Measurements from ENCODE around the gene ZSCAN9.

ZSCAN9 gene

DNA sequence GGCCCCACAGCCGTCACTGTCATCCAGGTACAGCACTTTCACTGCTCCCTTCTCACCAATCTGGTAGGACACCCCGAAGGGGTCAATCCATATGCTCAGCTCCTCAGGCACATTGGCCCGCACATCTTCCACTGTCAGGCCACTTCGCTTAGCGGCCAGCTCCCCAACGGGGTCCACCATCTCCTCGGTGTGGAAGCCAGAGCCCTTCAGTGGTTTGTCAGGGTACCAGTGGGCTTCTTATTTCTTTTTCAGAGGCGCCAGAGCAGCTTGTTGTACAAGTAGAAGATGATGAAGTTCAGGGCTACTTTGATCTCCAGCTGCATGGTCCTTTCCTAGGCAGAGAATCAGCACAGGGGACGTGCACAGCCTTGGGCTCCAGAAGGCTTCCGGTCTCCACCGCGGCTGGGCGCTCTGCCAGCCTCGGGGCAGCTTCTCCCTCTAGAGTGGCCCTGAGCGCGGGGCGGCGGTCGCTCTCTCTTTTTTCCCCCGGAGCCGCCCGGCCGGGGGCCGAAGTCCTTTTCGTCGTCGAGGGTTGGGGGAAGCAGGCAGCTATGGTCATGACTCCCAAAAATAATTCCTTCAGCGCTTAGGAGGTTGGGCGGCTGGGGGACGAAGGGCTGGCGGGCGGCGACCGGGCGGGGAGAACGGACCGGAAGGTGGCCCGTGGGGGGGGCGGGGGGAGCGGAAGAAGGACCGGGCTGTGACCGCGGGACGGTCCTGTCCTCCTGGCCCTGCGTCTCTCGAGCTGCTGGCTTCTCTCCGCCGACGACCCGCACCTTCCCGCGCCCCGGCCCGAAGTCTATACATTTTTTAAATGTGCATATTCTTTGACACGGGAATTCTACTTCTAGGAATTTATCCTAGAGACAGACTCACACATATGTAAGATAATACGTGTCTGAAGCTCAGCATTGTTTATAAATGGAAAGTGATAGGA, 6.5 kb upstream of the ZSCAN9 start:
- peak overlapping the region; percentile 30 for H3K4me3 ChIP-seq (ENCODE audit: low read length)
- DNase-seq (ENCODE audit: low read depth, low spot score): no peak

DNA sequence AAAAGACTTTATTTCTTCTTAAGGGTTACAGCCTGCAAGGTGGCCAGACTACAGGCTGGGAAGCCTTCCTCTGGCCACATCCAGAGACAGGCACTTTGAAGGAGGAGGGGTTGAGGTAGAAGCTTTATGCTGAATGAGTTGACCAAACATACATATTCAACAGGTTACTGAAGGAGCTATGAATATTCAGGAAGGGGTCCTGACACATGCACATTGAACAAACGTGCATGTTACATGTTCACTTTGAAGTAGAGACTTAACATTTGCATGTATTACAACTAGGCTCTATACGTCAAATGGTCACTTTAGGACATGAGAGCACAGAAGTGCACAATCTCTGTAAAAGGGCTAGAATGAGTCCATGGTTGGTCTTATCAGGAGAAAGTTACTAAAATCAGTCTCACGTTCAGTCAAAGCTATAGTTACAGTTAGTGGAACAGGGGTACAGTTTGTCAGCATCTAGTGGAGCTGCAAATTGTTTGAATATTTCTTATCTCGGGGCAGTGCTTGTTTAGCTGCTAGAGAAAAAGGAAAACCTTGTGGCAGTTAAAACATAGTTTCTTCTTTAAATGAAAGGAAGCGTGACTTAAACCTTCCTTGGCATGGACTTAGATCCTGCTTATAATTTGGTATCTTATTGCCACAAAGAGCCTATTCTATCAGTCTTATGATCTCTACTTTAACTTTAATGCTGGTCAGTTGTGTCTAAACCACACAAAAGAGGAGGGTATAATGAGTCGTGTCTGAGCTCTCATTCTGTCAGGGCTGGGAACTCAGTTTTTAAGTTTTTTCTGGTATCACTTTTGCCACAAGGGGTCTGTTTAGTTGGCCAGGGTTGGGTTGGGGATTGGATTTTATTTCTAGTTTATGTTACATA, 4.6 kb upstream of the ZSCAN9 start:
- DNase-seq (ENCODE audit: low read depth, low spot score): no peak
- H3K4me3 ChIP-seq (ENCODE audit: low read length): no peak overlapping the region

DNA sequence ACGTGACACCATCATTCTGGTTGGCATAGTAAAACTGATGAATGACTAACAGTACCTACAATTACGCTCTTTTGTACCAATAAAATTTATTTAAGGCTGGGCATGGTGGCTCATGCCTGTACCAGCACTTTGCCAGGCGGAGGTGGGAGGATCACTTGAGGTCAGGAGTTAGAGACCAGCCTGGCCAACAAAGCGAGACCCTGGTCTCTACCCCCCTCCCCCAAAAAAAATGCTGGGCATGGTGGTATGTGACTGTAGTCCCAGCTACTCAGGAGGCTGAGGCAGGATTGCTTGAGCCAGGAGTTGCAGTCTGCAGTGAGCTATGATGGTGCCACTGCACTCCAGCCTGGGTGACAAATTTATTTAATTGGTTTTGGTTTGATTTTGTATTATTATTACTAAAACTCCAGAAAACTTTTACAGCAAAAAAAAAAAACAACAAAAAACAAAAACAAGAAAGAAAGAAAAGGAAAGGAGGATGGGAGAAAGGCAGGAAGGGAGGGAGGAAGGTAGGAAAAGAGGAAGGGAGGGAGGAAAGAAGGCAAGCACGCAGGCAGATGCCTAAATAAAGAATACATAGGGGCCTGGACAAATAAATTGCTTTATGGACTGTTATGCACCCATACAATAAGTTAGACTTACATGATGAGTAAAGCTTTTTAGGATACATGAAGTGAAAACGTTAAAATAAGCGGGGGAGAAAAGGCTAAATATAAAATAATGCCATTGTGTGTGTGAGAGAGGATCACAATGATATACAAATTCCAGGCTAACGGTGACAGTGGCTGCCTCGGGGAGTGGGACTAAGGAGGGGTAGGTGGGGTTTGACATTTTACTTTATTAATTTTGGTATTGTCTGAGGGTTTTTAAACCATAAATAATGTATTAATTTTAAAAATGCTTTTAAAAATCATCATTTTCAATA, 682 bp upstream of the ZSCAN9 start:
- no peak for DNase-seq (ENCODE audit: low read depth, low spot score)

DNA sequence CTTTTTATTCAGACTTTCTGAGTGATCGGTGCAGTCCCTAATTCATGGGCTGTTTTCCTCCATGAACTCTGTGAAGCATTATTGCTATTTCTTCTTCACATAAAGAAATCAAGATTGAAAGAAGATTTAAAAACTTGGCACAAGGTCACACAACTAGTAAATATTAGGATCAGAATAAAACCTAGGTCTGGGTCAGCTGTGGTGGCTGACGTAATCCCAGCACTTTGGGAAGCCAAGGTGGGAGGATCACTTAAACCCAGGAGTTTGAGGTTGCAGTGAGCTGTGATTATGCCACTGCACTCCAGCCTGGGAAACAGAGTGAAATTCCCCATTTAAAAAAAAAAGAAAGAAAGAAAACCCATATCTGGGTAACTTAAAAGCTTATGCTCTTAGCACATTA, 1.4 kb downstream of the ZSCAN9 start:
- no peak for DNase-seq (ENCODE audit: low read depth, low spot score)
- H3K4me3 ChIP-seq (ENCODE audit: low read length): no peak overlapping the region

More for the DNA sequence above, 682 bp upstream of the ZSCAN9 start:
- H3K4me3 ChIP-seq (ENCODE audit: low read length): no peak overlapping the region

- no peak for DNase-seq (ENCODE audit: low read depth, low spot score)
- H3K4me3 ChIP-seq (ENCODE audit: low read length): no peak overlapping the region
Measured at GRCh38 chr6:28232785-28233184, 7.7 kb downstream of the ZSCAN9 start.

- no peak for DNase-seq (ENCODE audit: low read depth, low spot score)
- H3K4me3 ChIP-seq (ENCODE audit: low read length): no peak overlapping the region
Measured at GRCh38 chr6:28235912-28236452, 10.9 kb downstream of the ZSCAN9 start.

DNA sequence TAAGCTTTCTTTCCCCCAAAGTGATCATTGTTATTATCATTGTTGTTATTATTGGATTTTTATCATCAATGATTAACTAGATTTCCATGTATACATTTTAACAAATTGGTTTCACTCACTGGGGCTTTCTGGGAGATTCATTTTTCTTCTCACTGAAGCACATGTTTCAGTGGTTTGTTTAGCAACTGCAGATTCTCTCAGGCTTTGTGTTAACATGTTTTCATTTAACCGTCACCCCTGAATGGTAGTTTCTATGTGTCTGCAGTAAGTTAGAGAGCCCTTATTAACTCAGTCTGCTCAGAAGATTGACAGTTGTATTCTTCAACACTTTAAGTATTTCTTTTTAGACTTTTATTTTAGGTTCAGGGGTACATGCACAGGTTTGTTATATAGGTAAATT, 14.6 kb downstream of the ZSCAN9 start:
- DNase-seq (ENCODE audit: low read depth, low spot score): no peak
- H3K4me3 ChIP-seq (ENCODE audit: low read length): no peak overlapping the region

- DNase-seq (ENCODE audit: low read depth, low spot score): no peak
- no peak overlapping the region for H3K4me3 ChIP-seq (ENCODE audit: low read length)
Measured at GRCh38 chr6:28240471-28240870, 15.4 kb downstream of the ZSCAN9 start.

GRCh38 chr6:28243946-28244345, 18.9 kb downstream of the ZSCAN9 start:
- DNase-seq (ENCODE audit: low read depth, low spot score): no peak
- H3K4me3 ChIP-seq (ENCODE audit: low read length): no peak overlapping the region

GRCh38 chr6:28245206-28245941, 20.3 kb downstream of the ZSCAN9 start:
- H3K4me3 ChIP-seq (ENCODE audit: low read length): no peak overlapping the region
- no peak for DNase-seq (ENCODE audit: low read depth, low spot score)

GRCh38 chr6:28248916-28249315, 23.8 kb downstream of the ZSCAN9 start:
- no peak overlapping the region for H3K4me3 ChIP-seq (ENCODE audit: low read length)
- no peak for DNase-seq (ENCODE audit: low read depth, low spot score)

- no peak overlapping the region for H3K4me3 ChIP-seq (ENCODE audit: low read length)
- no peak for DNase-seq (ENCODE audit: low read depth, low spot score)
Measured at GRCh38 chr6:28250747-28251146, 25.7 kb downstream of the ZSCAN9 start.

- DNase-seq (ENCODE audit: low read depth, low spot score): no peak
- H3K4me3 ChIP-seq (ENCODE audit: low read length): peak overlapping the region; percentile 88
Measured at GRCh38 chr6:28251661-28252008, 26.6 kb downstream of the ZSCAN9 start.

DNA sequence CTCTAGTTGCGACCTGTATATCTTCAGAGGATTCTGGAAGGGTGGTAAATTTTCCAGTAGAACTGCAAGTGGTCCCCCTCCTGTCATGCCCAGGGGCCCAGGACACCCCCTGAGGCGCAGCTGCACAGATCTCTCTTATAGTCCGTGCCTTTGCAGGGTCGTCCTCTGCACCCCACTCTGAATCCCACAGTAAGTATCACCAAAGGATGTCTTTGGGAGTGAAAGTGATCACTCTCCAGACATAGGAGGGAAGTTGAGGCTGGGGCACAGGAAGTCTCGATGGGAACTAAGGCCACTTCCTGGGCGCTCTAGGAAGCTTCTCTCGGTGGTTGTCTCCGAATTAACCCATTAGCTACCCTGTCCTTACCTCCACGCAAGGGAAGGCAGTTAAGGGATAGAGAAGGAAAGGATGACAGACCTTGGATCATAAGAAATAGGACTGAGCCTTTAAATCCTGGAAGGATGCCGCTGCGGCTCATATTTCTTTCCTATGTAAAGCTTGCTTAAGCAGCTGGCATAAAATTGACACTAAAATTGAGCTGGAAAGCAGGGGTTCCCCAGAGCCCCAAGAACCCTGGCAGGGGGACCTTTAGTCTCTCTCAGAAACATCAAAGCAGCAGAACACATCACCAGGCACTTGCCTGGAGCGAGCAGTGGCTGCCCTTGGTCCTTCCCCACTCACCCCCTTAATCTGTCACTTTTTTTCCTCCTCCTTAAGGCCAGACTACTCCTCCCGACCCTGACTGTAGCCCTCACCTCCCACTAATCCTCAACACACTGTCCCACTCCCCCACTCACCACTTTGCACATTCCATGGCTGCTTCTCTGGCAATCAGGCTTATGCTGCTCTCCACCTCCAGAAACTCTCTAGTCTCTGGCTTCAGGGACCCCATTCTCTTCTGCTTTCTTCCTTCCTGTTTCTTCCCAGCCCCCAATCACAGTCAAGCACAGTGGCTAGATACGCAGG, 27.2 kb downstream of the ZSCAN9 start, which contains the start of gene ZKSCAN4:
ZKSCAN4 (minus strand) TSS at position 261 of the 967 bp plus-strand sequence. CDS start 289 bp downstream, outside the sequence.
- peak within 1 kb of the TSS; percentile 88 for H3K4me3 ChIP-seq (ENCODE audit: low read length)
- DNase-seq (ENCODE audit: low read depth, low spot score): peak; percentile 91

- no peak overlapping the region for H3K4me3 ChIP-seq (ENCODE audit: low read length)
- no peak for DNase-seq (ENCODE audit: low read depth, low spot score)
Measured at GRCh38 chr6:28254121-28254519, 29.0 kb downstream of the ZSCAN9 start.

DNA sequence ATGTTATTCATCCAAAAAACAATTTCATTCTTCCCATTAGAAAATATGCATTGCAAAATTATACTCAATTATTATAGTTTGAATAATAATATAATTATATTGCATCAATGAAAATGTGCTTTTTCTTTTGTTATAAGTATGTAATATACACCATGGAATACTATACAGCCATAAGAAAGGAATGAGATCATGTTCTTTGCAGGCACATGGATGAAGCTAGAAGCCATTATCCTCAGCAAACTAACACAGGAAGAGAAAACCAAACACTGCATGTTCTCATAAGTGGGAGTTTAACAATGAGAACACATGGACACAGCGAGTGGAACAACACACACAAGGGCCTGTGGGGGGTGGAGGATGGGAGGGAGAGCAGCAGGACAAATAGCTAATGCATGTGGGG, 32.0 kb downstream of the ZSCAN9 start:
- no peak for DNase-seq (ENCODE audit: low read depth, low spot score)
- H3K4me3 ChIP-seq (ENCODE audit: low read length): no peak overlapping the region

Measured in Jurkat, Clone E6-1 (cell line).